ENCODE results near the gene PAX9.

Gene PAX9

DNA sequence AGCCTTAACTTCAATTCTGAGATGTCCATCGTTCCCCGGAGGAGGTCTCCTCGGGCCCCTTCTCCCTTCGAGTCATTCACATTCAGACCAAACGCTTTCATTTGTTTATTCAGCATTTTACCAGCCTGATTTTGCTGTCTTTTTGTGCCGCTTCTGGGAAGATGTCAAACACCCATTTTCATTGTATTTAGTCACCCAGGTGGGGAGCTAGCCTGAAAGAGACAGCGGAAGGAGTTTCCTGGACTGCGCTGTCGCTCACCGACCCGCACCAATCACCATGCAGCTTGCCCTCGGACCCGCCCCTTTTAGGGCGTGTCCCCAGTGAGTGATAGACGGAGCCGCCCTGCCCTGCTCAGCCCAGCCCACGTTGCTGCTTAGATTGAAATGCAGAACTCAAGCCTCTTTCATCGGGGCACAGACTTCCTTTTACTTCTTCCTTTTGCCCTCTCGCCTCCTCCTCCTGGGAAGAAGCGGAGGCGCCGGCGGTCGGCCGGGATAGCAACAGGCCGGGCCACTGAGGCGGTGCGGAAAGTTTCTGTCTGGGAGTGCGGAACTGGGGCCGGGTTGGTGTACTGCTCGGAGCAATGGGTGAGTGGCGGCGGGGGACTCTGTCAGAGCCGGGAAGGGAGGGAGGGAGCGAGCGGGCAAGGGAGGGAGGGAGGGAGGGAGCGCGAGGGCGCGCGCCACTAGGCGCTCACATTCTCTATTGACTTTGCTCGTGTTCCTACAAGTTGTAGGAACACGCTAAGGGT, at the start of gene PAX9:
Gene PAX9 (plus strand): TSS at position 355 of the 752 bp plus-strand sequence. CDS start 230 bp downstream, at position 585.
- DNase-seq (ENCODE audit: low read depth in 1 of 2, low spot score in 1 of 2) = no peak

DNA sequence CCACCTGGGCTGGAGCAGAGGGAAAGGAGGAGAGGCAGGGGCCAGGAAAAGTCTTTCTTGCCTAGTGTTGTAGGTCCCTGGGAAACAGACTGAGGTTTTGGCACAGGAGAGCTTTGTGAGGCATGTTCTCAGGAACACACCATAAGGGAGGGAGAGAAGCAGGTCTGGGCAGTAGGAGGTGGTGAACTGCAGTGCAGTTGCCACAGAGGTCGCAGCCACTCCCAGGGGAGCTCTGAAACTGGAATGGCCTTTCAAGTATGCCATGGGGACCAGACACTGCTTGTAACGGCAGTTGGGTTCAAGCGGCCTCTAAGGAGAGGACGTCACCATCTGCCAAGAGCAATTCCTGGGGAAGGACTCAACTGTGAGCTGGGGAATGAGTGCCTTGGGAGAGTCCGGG, 43.8 kb upstream of the PAX9 start:
- no peak for DNase-seq (ENCODE audit: low read depth in 1 of 2, low spot score in 1 of 2)

GRCh38 chr14:36618641-36619040, 43.0 kb upstream of the PAX9 start:
- no peak for DNase-seq (ENCODE audit: low read depth in 1 of 2, low spot score in 1 of 2)

DNA sequence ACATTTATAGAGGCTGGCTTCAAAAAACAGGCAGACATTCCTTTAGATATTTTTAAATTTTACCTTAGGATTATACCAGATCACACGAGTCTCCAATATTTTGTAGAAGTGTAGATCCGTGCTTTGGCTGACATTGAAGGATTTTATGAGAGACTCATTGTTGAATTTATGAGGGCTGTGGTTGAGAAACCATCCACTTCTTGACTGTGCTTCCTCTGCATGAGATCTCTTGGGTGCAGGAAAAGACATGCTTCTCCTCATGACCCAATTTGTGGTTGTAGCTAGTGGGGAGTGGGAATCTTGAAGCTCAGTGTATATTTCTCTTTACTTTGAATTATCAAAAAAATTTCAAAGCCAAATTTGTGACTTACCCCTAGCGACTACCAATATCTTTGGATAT, 42.5 kb upstream of the PAX9 start:
- DNase-seq (ENCODE audit: low read depth in 1 of 2, low spot score in 1 of 2) = no peak

GRCh38 chr14:36619853-36620252, 41.8 kb upstream of the PAX9 start:
- DNase-seq (ENCODE audit: low read depth in 1 of 2, low spot score in 1 of 2) = no peak

GRCh38 chr14:36625014-36625413, 36.6 kb upstream of the PAX9 start:
- DNase-seq (ENCODE audit: low read depth in 1 of 2, low spot score in 1 of 2) = no peak

- DNase-seq (ENCODE audit: low read depth in 1 of 2, low spot score in 1 of 2) = no peak
Observed at GRCh38 chr14:36625436-36625835, 36.2 kb upstream of the PAX9 start.

- no peak for DNase-seq (ENCODE audit: low read depth in 1 of 2, low spot score in 1 of 2)
Observed at GRCh38 chr14:36626151-36626550, 35.5 kb upstream of the PAX9 start.

GRCh38 chr14:36627981-36628380, 33.7 kb upstream of the PAX9 start:
- no peak for DNase-seq (ENCODE audit: low read depth in 1 of 2, low spot score in 1 of 2)

- DNase-seq (ENCODE audit: low read depth in 1 of 2, low spot score in 1 of 2) = no peak
Observed at GRCh38 chr14:36633580-36633979, 28.1 kb upstream of the PAX9 start.

- DNase-seq (ENCODE audit: low read depth in 1 of 2, low spot score in 1 of 2) = no peak
Observed at GRCh38 chr14:36646664-36647416, 14.8 kb upstream of the PAX9 start.

DNA sequence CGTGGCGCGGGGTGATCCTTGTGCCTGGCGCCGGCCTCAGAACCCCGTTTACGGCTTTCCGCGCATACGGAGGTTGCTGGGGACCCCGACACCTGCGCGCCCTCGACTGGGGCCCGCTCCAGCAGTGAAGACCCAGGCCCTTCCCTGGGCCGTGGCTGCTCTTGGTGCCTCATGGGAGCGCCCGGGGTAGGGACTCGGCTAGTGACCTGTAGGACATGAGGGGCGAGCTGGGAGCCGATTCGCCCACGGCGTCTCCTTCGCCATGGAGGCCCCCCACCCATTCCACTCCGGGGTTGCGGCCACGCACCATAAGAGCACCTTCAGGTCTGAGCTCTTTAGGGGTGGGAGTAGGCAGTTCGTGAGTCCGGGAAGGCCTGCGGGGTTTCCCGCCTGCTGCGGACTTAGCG, 14.2 kb upstream of the PAX9 start:
- DNase-seq (ENCODE audit: low read depth in 1 of 2, low spot score in 1 of 2) = no peak

GRCh38 chr14:36647824-36648753, 13.6 kb upstream of the PAX9 start:
- DNase-seq (ENCODE audit: low read depth in 1 of 2, low spot score in 1 of 2) = no peak

DNA sequence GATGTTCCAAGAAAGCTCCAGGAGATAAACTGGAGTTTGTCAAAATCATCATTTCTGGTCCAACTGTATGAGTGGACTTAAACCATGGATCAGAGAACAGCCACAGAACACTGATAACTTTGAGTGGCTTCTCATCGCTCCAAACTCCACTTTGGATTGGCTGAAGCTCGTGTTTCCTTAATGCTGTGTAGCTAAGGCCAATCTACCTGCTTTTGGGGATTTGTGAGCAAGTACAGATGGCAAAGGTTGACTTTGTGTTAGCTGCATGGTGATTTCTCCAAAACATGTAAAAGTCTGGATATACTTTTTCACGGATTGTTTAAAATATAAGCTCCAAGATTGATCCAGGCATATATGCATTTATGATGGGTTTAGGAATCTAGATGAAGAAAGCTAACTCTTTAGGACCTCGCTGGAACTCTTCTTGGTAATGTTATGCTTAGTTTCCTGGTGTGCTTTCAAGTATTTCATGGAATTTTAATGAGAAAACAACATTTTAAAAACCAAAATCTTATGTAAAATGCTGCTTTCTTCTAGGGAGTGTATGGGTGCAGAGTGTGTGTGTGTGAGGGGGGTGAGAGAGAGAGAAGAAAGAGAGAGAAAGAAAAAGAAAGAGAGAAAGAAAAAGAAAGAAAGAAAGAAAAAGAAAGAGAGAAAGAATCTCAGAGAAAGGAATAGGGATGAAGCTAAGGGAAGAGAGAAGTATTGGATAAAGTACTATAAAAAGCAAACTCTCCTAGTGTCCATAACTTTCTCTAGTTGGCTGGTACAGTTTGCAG, 11.6 kb upstream of the PAX9 start:
- DNase-seq (ENCODE audit: low read depth in 1 of 2, low spot score in 1 of 2) = no peak

DNA sequence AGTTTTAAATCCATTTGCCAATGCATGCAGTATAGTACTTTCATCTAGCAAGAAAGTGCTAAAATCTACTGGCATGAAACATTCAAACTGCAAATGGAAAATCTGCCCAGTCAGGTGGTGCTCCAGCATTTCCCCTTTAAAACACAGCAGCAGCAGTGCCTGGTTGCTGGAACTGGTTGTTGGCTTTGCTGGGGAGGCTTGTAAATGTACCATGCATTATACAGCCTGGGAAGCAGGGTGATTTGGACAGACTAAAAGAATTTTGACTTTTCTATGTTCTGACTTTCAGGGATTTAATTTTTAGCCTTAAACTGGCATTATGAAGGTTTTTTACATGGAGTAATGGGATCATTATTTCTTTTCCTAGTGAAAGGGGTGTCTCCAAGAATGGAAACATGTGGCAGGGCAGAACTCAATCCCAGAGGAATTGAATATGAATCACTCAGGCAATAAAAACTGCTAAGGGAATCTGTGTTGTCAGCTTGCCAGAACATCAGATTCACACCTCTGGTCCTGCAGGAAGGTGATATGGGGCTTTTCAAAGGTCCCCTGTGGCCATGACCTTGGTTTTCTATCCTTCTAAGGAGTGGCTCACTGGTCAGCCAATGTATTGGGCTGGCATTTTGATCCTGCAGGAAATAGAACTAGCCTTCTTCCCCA, 9.0 kb upstream of the PAX9 start:
- DNase-seq (ENCODE audit: low read depth in 1 of 2, low spot score in 1 of 2) = no peak

DNA sequence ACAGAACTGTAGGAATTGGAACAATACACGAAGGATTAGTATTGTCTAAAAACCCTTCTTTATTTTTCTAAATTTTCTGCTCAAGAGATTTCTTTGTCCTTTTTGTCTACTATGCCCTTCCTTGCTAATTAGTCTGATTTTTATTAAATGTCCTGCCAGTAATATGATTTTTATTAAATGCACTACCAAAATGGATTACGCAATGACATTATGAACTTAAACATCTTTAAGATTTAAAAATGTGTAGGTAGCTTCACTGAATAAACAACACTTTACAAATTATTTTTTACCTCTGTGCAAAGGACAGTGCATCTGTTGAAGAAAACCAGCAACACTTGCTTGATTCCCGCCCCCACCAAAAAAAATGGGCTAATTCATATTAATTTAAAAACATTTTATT, 8.2 kb upstream of the PAX9 start:
- DNase-seq (ENCODE audit: low read depth in 1 of 2, low spot score in 1 of 2) = no peak

DNA sequence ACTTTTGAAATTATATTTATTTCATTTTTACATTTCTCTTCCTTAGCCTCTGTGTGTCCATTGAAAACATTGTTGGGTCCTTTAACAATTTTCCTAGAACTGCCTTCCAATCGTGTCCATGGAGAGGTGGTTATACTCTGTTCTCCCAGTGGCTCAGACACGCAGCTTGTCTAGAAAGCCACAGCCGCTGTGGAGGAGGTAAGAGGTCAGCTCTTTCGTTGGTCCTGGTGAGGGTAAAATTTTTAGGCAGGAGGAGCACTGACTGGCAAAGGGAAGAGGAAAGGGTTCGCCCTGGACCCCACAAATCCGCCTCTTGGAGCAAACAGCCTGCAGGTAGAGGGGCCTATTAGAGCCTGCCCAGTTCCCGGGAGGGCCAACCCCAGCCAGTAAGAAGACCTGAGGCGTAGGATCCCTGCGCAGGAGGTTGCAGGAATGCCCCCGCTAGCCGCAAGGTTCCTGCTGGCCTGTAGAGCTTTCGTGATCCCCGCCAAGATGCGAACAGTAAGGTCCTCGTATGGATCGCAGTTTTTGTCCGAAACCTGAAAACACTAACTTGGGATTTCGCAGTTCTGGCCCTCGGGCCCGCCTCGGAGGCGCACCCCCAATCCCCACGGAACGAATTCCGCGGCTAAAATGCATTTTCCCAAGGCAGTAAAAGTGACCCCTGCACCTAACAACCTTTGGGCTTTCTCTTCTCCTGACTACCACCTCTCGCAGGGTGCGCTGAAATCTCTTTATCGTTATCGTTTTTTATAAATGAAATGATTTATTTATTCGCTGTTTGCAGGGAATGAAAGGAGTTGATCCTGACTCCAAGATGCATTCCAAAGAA, 7.5 kb upstream of the PAX9 start:
- DNase-seq (ENCODE audit: low read depth in 1 of 2, low spot score in 1 of 2) = no peak

DNA sequence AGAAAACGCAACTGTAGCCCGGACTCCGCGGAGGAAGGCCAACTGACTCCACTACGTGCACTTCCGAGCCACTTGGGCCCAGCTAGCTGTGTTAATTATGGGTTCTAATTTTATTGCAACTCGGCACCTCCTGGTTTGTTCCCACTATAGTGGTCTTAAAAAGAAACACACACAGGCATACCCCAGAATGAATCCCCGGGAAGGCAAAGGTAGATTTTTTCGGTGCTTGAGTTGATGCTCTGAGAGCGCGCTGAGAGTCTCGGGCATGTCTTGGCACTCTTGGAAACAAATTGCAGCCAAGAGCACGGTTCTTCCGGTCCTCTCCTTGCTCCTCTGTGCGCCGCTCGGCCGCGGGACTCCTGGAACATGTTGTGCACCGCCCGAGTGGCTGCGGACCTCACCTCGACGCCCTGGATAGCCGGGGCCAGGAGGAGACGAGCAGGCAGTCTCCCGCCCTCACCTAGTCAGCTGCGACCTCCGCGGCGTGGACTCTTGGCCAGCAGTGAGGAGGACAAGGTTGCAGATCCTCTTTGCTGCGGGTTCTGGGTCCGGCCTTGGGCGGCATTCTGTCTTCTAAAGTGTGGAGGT, 6.8 kb upstream of the PAX9 start:
- DNase-seq (ENCODE audit: low read depth in 1 of 2, low spot score in 1 of 2) = no peak

DNA sequence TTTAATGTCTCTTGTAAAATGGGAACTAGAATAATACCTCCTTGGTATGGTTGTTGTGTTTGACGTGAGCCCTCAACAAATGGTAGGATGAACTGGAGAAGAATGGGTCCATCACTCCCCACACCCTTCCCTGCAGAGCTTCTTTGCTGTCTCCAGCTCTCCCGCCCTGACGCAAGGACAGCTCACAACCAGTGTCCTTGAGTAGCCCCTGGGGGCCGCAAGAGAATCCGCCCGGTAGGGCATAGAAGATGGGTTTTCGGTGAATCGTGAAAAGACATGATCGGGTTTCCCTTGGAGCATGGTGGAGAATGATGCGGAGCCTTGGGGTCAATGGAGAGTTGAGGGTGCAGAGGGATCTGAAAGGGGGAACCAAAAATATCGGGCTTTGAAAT, 6.1 kb upstream of the PAX9 start:
- no peak for DNase-seq (ENCODE audit: low read depth in 1 of 2, low spot score in 1 of 2)

Measured in stimulated activated CD4-positive, alpha-beta T cell treated with anti-CD3 and anti-CD28 coated beads, Interleukin-15, amount 100 ng/mL, for 1 hour (primary cell).